HepG2 (cell line): ENCODE results near the gene TBC1D5.

Source experiments
- BRCA1 ChIP-seq: sonication (generic); formaldehyde crosslinking; IDR thresholded peaks from 2 replicates; pipeline ENCODE4 v1.4.0; 2020; ENCODE audit warnings: missing genetic modification reagents
- POLR2A ChIP-seq, 2 experiments: IDR thresholded peaks; 2 replicates each; pipeline ENCODE4 v1.6.1; 2011; ENCODE audit warnings: low read depth in 2 of 2, low read length in 2 of 2, mild to moderate bottlenecking in 1 of 2, moderate library complexity in 1 of 2; ENCODE audit not compliant: insufficient read depth in 1 of 2
- TCF7 ChIP-seq: sonication (generic); IDR thresholded peaks from 2 replicates; pipeline ENCODE4 v1.6.1; 2016; ENCODE audit warnings: antibody characterized with exemption, low read depth
- ZKSCAN1 ChIP-seq: fragments of 150-350 bp; IDR thresholded peaks from 2 replicates; pipeline ENCODE4 v1.6.1; 2014; ENCODE audit warnings: low read length
- TF ChIP-seq, protein P1 (sequence below): sonication (generic); formaldehyde crosslinking; IDR thresholded peaks from 2 replicates; pipeline ENCODE4 v1.5.0; 2020; ENCODE audit warnings: mild to moderate bottlenecking, missing genetic modification reagents, moderate library complexity
- TF ChIP-seq, protein P2 (sequence below): sonication (generic); formaldehyde crosslinking; conservative IDR thresholded peaks from 2 replicates; pipeline ENCODE4 v1.8.1; 2023; ENCODE audit warnings: missing genetic modification reagents

- TF ChIP-seq ZKSCAN1 = no peak
- TF ChIP-seq POLR2A (IDR thresholded peaks at IDR 0.05; ENCODE audit: insufficient read depth in 1 of 2, low read depth in 2 of 2, low read length in 2 of 2) = no peak
- TF ChIP-seq BRCA1 (CRISPR knock-in tag) = no peak
- TF ChIP-seq, protein P1, sequence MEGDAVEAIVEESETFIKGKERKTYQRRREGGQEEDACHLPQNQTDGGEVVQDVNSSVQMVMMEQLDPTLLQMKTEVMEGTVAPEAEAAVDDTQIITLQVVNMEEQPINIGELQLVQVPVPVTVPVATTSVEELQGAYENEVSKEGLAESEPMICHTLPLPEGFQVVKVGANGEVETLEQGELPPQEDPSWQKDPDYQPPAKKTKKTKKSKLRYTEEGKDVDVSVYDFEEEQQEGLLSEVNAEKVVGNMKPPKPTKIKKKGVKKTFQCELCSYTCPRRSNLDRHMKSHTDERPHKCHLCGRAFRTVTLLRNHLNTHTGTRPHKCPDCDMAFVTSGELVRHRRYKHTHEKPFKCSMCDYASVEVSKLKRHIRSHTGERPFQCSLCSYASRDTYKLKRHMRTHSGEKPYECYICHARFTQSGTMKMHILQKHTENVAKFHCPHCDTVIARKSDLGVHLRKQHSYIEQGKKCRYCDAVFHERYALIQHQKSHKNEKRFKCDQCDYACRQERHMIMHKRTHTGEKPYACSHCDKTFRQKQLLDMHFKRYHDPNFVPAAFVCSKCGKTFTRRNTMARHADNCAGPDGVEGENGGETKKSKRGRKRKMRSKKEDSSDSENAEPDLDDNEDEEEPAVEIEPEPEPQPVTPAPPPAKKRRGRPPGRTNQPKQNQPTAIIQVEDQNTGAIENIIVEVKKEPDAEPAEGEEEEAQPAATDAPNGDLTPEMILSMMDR (CRISPR knock-in tag) = no peak
- no peak for TF ChIP-seq TCF7
- TF ChIP-seq, protein P2, sequence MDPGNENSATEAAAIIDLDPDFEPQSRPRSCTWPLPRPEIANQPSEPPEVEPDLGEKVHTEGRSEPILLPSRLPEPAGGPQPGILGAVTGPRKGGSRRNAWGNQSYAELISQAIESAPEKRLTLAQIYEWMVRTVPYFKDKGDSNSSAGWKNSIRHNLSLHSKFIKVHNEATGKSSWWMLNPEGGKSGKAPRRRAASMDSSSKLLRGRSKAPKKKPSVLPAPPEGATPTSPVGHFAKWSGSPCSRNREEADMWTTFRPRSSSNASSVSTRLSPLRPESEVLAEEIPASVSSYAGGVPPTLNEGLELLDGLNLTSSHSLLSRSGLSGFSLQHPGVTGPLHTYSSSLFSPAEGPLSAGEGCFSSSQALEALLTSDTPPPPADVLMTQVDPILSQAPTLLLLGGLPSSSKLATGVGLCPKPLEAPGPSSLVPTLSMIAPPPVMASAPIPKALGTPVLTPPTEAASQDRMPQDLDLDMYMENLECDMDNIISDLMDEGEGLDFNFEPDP (CRISPR knock-in tag) = no peak
These were observed 116.0 kb downstream of the TBC1D5 start for GRCh38 chr3:17626395-17626794.
